Mammary epithelial cell (primary cell): ENCODE data around the gene SPAG17.

Experiments
- CTCF ChIP-seq, 2 donors: IDR thresholded peaks in 1 of 2; conservative IDR thresholded peaks in 1 of 2; 2 replicates each; pipeline ENCODE4 v1.5.1; 2011 to 2012; ENCODE audit warnings: inconsistent platforms in 2 of 2, low read length in 2 of 2, mild to moderate bottlenecking in 2 of 2, control low read depth in 1 of 2, low read depth in 1 of 2; ENCODE audit not compliant: insufficient read depth in 1 of 2; ENCODE audit errors: extremely low read depth in 1 of 2
- EZH2 ChIP-seq: IDR thresholded peaks from 2 replicates; pipeline ENCODE4 v1.6.1; 2012; ENCODE audit warnings: low read length, inconsistent platforms, borderline replicate concordance

GRCh38 chr1:118118469-118118868 is 66.6 kb downstream of the SPAG17 start:
- TF ChIP-seq CTCF (conservative IDR thresholded peaks at IDR 0.05 in 1 of 2, IDR thresholded peaks at IDR 0.05 in 1 of 2; ENCODE audit: extremely low read depth in 1 of 2, insufficient read depth in 1 of 2, low read depth in 1 of 2, low read length in 2 of 2) (no peak), EZH2 (no peak)
